ENCODE data around the gene RAB36. TPM values are rescaled to one million over a fixed set of nuclear protein-coding genes. Genes with fewer than 3 reads are reported as not detected.

The RAB36 gene
- total RNA-seq, 2 experiments from 2014 or later = 0.77 to 0.87 TPM

DNA sequence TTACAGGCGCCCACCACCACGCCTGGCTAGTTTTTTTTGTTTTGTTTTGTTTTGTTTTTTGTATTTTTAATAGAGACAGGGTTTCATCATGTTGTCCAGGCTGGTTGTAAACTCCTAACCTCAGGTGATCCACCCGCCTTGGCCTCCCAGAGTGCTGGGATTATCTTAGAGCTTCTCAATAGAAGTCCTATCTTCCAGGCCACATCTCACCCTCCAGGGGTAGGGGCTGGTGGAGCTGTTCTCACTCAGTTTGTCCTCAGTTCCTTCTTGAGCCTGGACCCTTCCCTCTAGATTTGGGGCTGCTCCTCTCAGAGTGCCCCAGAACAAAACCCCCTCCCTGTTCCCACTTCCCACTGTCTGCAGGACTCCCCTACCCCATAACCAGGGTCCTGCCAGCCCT, 66.3 kb downstream of the RAB36 start:
- H3K4me3 Mint-ChIP-seq = no peak overlapping the region
- TF ChIP-seq, protein P1, sequence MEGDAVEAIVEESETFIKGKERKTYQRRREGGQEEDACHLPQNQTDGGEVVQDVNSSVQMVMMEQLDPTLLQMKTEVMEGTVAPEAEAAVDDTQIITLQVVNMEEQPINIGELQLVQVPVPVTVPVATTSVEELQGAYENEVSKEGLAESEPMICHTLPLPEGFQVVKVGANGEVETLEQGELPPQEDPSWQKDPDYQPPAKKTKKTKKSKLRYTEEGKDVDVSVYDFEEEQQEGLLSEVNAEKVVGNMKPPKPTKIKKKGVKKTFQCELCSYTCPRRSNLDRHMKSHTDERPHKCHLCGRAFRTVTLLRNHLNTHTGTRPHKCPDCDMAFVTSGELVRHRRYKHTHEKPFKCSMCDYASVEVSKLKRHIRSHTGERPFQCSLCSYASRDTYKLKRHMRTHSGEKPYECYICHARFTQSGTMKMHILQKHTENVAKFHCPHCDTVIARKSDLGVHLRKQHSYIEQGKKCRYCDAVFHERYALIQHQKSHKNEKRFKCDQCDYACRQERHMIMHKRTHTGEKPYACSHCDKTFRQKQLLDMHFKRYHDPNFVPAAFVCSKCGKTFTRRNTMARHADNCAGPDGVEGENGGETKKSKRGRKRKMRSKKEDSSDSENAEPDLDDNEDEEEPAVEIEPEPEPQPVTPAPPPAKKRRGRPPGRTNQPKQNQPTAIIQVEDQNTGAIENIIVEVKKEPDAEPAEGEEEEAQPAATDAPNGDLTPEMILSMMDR (IDR thresholded peaks at IDR 0.05) = no peak
- ATAC-seq (ENCODE audit: poor library complexity) (no peak), DNase-seq (no peak)
- H3K27ac ChIP-seq (ENCODE audit: low read depth in 1 of 2, low read length in 2 of 2) = no peak overlapping the region
- H3K4me1 ChIP-seq (ENCODE audit: insufficient read depth, low read length) = peaks cover 33% of the 10 kb centered on the region
- H3K36me3 Mint-ChIP-seq (ENCODE audit: low read depth) = peaks cover 10% of the 10 kb centered on the region
- ChIA-PET CTCF (no interaction called here), POLR2A (no interaction called here)
- no peaks in the 10 kb centered on the region for H3K27me3 ChIP-seq (ENCODE audit: control insufficient read depth in 1 of 2, insufficient read depth in 2 of 2, low read length in 2 of 2)
- H3K9me3 Mint-ChIP-seq = no peaks in the 10 kb centered on the region
- H3K9me3 ChIP-seq (ENCODE audit: control insufficient read depth in 1 of 2, insufficient read depth in 1 of 2, low read length in 2 of 2) = no peaks in the 10 kb centered on the region
- H3K36me3 ChIP-seq (ENCODE audit: insufficient read depth, low read length) = peaks cover 9% of the 10 kb centered on the region
- peak overlapping the region; percentile 80 for H3K27ac Mint-ChIP-seq
- H3K4me3 ChIP-seq (ENCODE audit: low read length) = no peak overlapping the region
- intact Hi-C loops (cut with DNase I, micrococcal nuclease) = no loop called here
- H3K4me1 Mint-ChIP-seq (ENCODE audit: low read depth) = peaks cover 69% of the 10 kb centered on the region
- H3K27me3 Mint-ChIP-seq = no peaks in the 10 kb centered on the region

DNA sequence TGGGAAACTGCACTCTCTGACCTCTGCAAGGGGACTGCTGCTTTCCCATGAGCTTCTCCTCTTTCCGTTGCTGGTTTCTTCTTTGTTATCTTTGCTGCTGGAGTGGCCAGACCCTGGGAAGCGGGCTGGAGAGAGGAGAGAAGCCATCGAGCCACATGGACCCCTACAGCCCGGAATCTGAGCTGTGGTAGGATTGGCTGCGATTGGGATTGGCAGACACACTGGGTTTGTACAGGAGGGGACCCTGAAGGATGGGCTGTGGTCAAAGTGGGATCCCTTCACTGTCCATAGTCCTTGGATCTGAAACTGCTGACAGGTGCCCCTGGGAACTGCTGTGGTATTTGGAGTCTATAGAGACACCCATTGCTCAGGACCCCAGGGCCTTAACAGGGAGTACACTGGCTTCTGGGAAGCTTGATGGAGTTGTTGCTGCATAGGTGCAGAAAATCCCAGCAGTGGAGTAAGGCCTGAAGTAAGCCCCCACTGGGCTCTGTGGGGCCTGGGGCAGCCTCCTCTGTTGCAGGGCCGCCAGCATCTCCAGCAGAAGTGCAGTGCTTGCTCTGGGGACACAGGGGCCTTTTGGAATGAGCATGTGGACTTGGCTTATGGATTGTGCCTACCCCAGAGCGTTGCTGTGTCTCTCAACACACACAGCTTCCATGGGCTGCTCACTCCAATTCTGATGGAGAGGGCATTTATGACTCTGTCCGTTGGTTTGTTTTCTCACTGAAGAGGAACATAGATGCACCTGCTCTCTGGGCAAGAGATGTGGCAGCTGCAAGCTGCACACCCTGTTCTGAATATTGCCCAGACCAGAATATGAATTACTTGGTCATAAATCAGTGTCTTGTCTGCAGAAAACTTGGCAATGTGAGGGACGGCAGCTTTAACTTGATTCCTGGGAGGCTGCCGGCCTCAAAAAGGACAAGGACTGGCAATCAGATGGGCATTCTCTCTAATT, 67.1 kb downstream of the RAB36 start:
- intact Hi-C loops (cut with DNase I, micrococcal nuclease) = no loop called here

DNA sequence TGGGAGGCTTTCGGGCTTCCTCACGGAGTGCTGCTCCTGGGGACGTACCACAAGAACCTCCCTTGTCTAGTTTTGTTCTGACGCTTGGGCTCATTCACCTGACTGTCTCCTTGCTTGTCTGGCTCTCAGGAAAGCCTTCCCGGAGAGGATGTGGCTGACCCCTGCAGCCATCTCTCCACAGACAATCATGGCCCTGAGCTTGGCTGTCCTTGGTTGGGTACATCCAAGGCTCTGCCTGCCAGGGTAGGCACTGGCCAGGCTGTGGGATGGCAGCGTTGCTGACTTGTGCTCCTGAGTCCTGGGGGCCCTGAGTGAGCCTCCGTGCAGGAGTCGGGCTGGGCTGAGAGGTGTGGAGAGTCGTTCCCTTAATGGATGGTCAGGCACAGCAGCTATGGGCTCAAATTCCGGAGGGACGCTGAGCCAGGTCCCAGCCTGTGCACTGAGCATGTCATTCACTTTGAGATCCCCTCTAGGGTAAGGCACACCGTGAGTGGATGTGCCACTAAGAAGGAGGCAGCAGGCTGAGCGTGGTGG, 67.8 kb downstream of the RAB36 start:
- DNase-seq = no peak
- no peak overlapping the region for H3K4me3 Mint-ChIP-seq
- H3K27ac Mint-ChIP-seq = peak overlapping the region; percentile 58
- TF ChIP-seq, protein P1 (IDR thresholded peaks at IDR 0.05) = no peak
- Histone ChIP-seq H3K27ac (ENCODE audit: low read depth in 1 of 2, low read length in 2 of 2) (no peak overlapping the region), H3K4me1 (ENCODE audit: insufficient read depth, low read length) (peaks cover 48% of the 10 kb centered on the region), H3K27me3 (ENCODE audit: control insufficient read depth in 1 of 2, insufficient read depth in 2 of 2, low read length in 2 of 2) (no peaks in the 10 kb centered on the region), H3K9me3 (ENCODE audit: control insufficient read depth in 1 of 2, insufficient read depth in 1 of 2, low read length in 2 of 2) (no peaks in the 10 kb centered on the region), H3K36me3 (ENCODE audit: insufficient read depth, low read length) (peaks cover 4% of the 10 kb centered on the region), H3K4me3 (ENCODE audit: low read length) (no peak overlapping the region)
- ATAC-seq (ENCODE audit: poor library complexity) = no peak
- peaks cover 74% of the 10 kb centered on the region for H3K4me1 Mint-ChIP-seq (ENCODE audit: low read depth)
- H3K9me3 Mint-ChIP-seq = no peaks in the 10 kb centered on the region
- POLR2A ChIA-PET = no interaction called here
- intact Hi-C loops (cut with DNase I, micrococcal nuclease) = no loop called here
- CTCF ChIA-PET = interaction anchor here (1.4 kb wide), 1 partner anchor 29 kb away, joined by 4 read pairs; no protein-coding TSS in a partner anchor
- H3K27me3 Mint-ChIP-seq = no peaks in the 10 kb centered on the region
- H3K36me3 Mint-ChIP-seq (ENCODE audit: low read depth) = no peaks in the 10 kb centered on the region

More for the DNA sequence above, 67.1 kb downstream of the RAB36 start:
- TF ChIP-seq, protein P1 (IDR thresholded peaks at IDR 0.05) = no peak
- peaks cover 3% of the 10 kb centered on the region for H3K36me3 Mint-ChIP-seq (ENCODE audit: low read depth)
- H3K9me3 Mint-ChIP-seq = no peaks in the 10 kb centered on the region
- H3K27ac Mint-ChIP-seq = peak overlapping the region; percentile 80
- Histone ChIP-seq H3K27me3 (ENCODE audit: control insufficient read depth in 1 of 2, insufficient read depth in 2 of 2, low read length in 2 of 2) (no peaks in the 10 kb centered on the region), H3K9me3 (ENCODE audit: control insufficient read depth in 1 of 2, insufficient read depth in 1 of 2, low read length in 2 of 2) (no peaks in the 10 kb centered on the region), H3K4me3 (ENCODE audit: low read length) (no peak overlapping the region), H3K36me3 (ENCODE audit: insufficient read depth, low read length) (peaks cover 9% of the 10 kb centered on the region), H3K4me1 (ENCODE audit: insufficient read depth, low read length) (peaks cover 41% of the 10 kb centered on the region), H3K27ac (ENCODE audit: low read depth in 1 of 2, low read length in 2 of 2) (no peak overlapping the region)
- no peak overlapping the region for H3K4me3 Mint-ChIP-seq
- ATAC-seq (ENCODE audit: poor library complexity) (no peak), DNase-seq (no peak)
- CTCF ChIA-PET = no interaction called here
- H3K27me3 Mint-ChIP-seq = no peaks in the 10 kb centered on the region
- H3K4me1 Mint-ChIP-seq (ENCODE audit: low read depth) = peaks cover 69% of the 10 kb centered on the region
- POLR2A ChIA-PET = no interaction called here

Measured in CD4-positive, alpha-beta T cell (primary cell).